Glomerular visceral epithelial cell (primary cell): ENCODE measurements around the gene OR51V1.
A peak's percentile ranks its signal among the peaks of the same experiment; 100 is the strongest.

Experiments used
- DNase-seq: peaks from one replicate; pipeline ENCODE4 v3.0.0-alpha.2; 2016; ENCODE audit errors: extremely low spot score

The OR51V1 gene

GRCh38 chr11:5230266-5230665 is 29.8 kb upstream of the OR51V1 start:
- DNase-seq = no peak

DNA sequence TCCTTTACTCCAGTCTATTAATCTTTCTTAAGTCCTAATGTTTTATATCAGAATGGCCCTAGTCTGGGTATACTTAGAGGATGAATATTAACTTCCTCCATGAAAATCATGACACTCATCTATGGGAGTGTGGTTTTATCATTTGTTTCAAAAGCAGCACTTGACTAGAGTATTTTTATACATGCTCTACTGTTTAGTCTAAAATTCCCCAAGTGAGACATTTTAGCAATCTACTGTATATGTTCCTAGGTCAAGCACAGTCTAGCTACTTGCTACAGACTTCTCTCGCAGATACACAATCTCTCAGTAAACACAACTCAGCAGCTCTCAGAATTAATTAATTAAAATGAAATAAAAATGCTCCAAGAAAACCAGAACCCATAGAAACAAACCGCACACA is 29.3 kb upstream of the OR51V1 start:
- DNase-seq = no peak

GRCh38 chr11:5229356-5229755 is 28.9 kb upstream of the OR51V1 start:
- no peak for DNase-seq

DNA sequence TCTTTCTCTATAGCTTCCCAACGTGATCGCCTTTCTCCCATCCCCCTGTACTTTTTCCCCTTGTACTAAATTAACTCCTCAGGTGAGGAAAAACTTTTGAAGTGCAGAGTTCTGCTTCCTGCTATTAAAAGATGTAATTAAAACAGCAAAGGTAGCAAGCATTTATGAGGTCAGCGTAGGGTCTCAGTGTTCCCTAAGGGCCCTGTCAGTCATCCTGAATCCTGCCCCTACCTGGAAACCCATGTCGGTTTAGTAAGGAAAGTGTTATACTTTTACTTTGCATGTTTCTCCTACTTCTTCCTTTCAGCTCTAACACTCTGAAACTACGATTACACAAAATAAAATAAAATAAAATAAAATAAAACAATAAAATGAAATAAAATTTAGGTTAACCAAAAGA is 27.6 kb upstream of the OR51V1 start:
- DNase-seq = no peak

GRCh38 chr11:5227681-5228080 is 27.2 kb upstream of the OR51V1 start:
- no peak for DNase-seq

DNA sequence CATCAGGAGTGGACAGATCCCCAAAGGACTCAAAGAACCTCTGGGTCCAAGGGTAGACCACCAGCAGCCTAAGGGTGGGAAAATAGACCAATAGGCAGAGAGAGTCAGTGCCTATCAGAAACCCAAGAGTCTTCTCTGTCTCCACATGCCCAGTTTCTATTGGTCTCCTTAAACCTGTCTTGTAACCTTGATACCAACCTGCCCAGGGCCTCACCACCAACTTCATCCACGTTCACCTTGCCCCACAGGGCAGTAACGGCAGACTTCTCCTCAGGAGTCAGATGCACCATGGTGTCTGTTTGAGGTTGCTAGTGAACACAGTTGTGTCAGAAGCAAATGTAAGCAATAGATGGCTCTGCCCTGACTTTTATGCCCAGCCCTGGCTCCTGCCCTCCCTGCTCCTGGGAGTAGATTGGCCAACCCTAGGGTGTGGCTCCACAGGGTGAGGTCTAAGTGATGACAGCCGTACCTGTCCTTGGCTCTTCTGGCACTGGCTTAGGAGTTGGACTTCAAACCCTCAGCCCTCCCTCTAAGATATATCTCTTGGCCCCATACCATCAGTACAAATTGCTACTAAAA is 26.3 kb upstream of the OR51V1 start, which contains the start of gene HBB:
Gene HBB (minus strand): TSS at position 340 of the 579 bp plus-strand sequence. CDS start 50 bp downstream, at position 290.
- no peak for DNase-seq

GRCh38 chr11:5225480-5225871 is 25.0 kb upstream of the OR51V1 start:
- no peak for DNase-seq

DNA sequence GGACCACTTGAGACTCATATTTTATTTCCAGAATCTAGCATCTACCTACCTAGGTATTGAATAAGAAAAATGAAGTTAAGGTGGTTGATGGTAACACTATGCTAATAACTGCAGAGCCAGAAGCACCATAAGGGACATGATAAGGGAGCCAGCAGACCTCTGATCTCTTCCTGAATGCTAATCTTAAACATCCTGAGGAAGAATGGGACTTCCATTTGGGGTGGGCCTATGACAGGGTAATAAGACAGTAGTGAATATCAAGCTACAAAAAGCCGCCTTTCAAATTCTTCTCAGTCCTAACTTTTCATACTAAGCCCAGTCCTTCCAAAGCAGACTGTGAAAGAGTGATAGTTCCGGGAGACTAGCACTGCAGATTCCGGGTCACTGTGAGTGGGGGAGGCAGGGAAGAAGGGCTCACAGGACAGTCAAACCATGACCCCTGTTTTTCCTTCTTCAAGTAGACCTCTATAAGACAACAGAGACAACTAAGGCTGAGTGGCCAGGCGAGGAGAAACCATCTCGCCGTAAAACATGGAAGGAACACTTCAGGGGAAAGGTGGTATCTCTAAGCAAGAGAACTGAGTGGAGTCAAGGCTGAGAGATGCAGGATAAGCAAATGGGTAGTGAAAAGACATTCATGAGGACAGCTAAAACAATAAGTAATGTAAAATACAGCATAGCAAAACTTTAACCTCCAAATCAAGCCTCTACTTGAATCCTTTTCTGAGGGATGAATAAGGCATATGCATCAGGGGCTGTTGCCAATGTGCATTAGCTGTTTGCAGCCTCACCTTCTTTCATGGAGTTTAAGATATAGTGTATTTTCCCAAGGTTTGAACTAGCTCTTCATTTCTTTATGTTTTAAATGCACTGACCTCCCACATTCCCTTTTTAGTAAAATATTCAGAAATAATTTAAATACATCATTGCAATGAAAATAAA is 24.3 kb upstream of the OR51V1 start:
- DNase-seq = no peak

- no peak for DNase-seq
These were observed 23.2 kb upstream of the OR51V1 start for GRCh38 chr11:5223686-5224085.

DNA sequence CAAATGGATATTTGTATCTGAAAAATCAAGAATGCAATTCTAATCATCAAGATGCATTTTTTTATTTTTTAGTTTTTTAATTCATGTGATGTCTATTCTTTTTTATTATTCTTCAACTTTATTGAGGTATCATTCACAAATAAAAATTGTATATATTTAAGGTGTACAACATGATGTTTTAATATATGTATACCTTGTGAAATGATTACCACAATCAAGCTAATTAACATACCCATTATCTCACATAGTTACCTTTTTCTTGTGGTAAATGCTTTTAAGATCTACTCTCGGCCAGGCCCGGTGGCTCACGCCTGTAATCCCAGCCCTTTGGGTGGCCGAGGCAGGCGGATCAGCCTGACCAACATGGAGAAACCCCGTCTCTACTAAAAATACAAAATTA is 22.7 kb upstream of the OR51V1 start:
- DNase-seq = no peak

DNA sequence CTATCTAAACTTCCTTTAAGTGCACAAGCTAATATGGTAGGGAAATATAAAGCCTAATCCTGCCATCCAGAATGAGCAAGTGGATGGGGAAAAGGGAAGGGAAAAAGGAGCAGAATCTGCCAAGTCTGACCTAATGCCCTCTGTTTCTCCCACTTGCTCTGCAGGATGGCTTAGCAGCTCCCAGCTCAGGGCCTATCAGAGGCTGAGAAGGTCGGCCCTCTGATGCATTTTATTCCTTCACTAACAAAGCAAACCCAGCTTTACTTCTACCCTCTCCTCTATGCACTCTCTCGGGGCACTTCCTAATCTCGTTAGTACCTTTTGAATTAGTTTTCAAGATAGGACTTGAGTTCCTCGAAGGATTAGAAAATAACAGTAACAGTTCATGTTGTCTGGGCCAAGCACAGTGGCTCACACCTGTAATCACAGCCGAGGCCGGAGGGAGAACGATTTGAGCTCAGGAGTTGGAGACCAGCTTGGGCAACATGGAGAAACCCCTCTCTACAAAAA is 9.9 kb upstream of the OR51V1 start:
- no peak for DNase-seq

GRCh38 chr11:5204787-5205186 is 4.3 kb upstream of the OR51V1 start:
- DNase-seq = peak; percentile 69

GRCh38 chr11:5203366-5203765 is 2.9 kb upstream of the OR51V1 start:
- no peak for DNase-seq

GRCh38 chr11:5198285-5198684 is 2.2 kb downstream of the OR51V1 start:
- DNase-seq = no peak

DNA sequence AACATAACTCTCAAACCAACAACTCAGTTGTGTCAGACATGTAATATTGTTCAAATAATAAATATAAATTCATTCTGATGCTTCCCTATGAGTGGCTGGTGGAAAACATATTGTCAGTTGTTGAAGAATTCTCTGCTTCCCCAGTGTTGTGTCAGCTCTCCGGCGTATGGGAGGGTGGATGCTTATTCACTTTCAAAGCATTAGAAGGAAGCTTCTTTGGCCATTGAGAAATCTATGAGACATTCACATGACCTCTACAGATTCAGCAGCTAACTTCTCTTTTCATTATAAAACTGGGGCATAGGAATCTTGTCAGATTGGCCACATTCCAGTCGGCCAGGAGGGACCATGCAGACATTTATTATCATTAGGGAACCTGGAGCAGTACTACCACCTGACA is 2.9 kb downstream of the OR51V1 start:
- DNase-seq = no peak

GRCh38 chr11:5196731-5197130 is 3.8 kb downstream of the OR51V1 start:
- no peak for DNase-seq

DNA sequence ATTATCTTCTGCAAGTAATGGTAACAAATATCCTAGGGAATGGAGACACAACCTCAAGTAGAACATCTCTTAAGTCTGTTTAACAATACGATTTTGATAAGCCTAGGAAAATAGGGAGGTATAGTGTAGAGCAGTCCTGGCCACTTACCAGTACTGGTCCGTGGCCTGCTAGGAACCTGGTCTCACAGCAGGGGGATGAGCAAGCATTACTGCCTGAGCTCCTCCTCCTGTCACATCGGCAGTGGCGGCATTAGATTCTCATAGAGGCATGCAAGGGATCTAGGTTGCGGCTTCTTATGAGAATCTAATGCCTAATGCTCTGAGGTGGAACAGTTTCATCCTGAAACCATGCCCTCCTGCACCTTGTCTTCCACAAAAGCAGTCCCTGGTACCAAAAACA is 4.4 kb downstream of the OR51V1 start:
- DNase-seq = no peak

- no peak for DNase-seq
These were observed 7.7 kb downstream of the OR51V1 start for GRCh38 chr11:5192738-5193137.

DNA sequence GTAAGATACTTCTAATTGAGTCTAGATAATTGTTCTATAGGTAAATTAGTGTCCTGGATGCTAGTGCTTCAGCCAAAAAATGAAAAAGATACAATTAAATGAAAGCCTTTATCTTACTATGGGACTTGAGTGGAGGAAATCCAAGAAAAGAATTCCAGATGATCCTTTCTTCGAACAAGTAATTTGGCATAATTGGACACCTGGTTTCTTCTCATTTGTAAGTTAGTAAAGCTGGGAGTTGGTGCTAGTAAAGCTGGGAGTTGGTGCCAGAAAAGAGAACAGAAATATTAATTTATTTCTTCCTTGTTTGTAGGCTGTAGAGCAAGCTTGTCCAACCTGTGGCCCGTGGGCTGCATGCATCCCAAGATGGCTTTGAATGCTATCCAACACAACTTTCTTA is 12.3 kb downstream of the OR51V1 start:
- DNase-seq = no peak

GRCh38 chr11:5178046-5178837 is 22.2 kb downstream of the OR51V1 start:
- no peak for DNase-seq

DNA sequence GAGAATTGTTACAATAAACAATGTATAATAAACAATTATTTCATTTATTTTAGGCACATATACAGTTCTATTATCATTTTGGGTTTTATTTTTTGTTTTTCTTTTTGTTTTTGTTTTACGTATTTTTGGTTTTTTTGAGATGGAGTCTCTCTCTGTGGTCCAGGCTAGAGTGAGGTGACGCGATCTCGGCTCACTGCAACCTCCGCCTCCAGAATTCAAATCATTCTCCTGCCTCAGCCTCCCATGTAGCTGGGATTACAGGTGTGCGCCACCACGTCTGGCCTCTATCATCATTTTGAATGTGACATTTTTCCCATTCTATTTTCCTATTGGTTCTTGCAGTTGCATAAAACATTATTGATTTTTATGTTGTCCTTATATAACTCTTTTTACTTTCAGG is 25.5 kb downstream of the OR51V1 start:
- DNase-seq = no peak

- no peak for DNase-seq
These were observed 28.6 kb downstream of the OR51V1 start for GRCh38 chr11:5171856-5172255.
